K562 (cell line): Measurements from ENCODE around the gene DDIT3. TPM values are rescaled to one million over a fixed set of nuclear protein-coding genes. Genes with fewer than 3 reads are reported as not detected.
A peak's percentile ranks its signal among the peaks of the same experiment; 100 is the strongest.

Experiments
- ATF3 ChIP-seq, 2 experiments: fragments of 450-650 bp in 1 of 2; sonication (generic) in 1 of 2; formaldehyde crosslinking in 1 of 2; IDR thresholded peaks in 1 of 2; conservative IDR thresholded peaks in 1 of 2; 2 replicates each; pipeline versions ENCODE4 v1.6.1 to v1.8.1; 2016 to 2023; ENCODE audit warnings: mild to moderate bottlenecking in 2 of 2, moderate library complexity in 2 of 2, inconsistent platforms in 1 of 2, missing genetic modification reagents in 1 of 2
- MYBL2 ChIP-seq, 2 experiments: fragments of 450-650 bp in 1 of 2; sonication (generic) in 1 of 2; formaldehyde crosslinking in 1 of 2; IDR thresholded peaks; 2 replicates each; pipeline versions ENCODE4 v1.6.1 to v1.8.1; 2017 to 2022; ENCODE audit warnings: borderline replicate concordance in 1 of 2, inconsistent platforms in 1 of 2, low read depth in 1 of 2, mild to moderate bottlenecking in 1 of 2, missing genetic modification reagents in 1 of 2, moderate library complexity in 1 of 2
- ZZZ3 ChIP-seq: fragments of 450-650 bp; IDR thresholded peaks from 2 replicates; pipeline ENCODE4 v1.6.1; 2016; ENCODE audit warnings: antibody characterized with exemption, mild to moderate bottlenecking, moderate library complexity
- polyA plus RNA-seq, 8 experiments: library from polyadenylated mRNA; depleted of rRNA in 4 of 8; stranded (reverse) in 5 of 8; unstranded in 3 of 8; fragments of >200 nt; fragmentation: Nextera tagmentation in 2 of 8; fragmentation: Illumina TruSeq in 1 of 8; extraction: Ambion mirVana in 2 of 8; extraction: Trizol in 1 of 8; gene quantifications; 2 replicates each; pipeline versions ENCODE4 v1.2.1 to v1.2.3, GENCODE V29; 2011 to 2014; ENCODE audit warnings: inconsistent platforms in 1 of 8, missing spikeins in 1 of 8
- total RNA-seq, 7 experiments: library from RNA; depleted of rRNA in 6 of 7; stranded (reverse); fragments of >200 nt in 6 of 7; fragmentation: Illumina TruSeq in 2 of 7; extraction: Trizol in 2 of 7; gene quantifications; 2 replicates each; pipeline versions ENCODE4 v1.2.1 to v1.2.3, GENCODE V29; 2011 to 2021; ENCODE audit warnings: low replicate concordance in 1 of 7
- TF ChIP-seq, protein P1 (sequence below), 2 experiments: fragments of 450-650 bp; formaldehyde crosslinking in 1 of 2; IDR thresholded peaks; 2 replicates each; pipeline versions ENCODE4 v1.4.0 to v1.6.1; 2014 to 2020; ENCODE audit warnings: mild to moderate bottlenecking in 2 of 2, borderline replicate concordance in 1 of 2, low read depth in 1 of 2

DDIT3 gene
- total and polyA plus RNA-seq, 9 of the 15 experiments (the other 6 are each of a cell fraction or from before 2014, with no cell fraction given), result 59.1 to 272 (median 89.9) TPM

DNA sequence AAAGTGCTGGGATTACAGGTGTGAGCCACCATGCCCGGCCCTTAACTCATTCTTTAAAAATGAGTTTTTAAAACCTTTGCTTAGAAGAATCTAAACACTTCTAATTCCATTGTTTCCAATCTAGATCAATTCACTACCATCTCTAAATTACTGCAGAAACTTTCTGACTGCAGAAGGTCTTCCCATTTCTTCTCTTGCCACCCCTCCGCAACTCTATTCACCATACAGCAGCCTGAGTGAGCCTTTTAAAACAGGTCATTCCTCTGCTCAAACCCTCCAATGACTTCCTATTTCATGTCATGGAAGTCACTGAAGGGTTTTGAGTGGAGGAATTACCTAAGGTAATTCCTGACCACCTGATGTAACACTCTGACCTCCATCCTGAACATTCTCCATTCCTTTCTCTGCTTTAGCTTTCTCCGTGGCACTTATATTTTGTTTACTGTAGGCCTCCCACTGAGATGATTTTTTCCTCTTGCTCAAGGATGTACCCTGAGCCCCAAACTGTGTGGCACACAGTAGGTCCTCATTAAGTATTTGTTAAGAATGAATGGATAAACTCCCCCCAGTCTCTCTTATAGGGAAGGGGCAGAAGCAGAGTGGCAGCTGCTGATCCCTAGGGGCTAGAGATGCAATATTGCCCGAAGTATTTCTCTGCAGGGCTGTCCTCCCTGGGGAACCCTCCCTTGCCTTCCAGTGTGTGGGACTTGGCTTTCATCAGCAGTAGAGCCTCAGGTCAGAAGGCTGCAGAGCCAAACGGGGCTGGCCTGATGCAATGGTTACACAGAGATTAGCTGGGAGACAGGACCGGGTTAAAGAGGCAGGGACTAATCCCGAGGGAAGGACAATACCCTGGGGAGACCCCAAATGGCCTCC is 1.2 kb downstream of the DDIT3 start (continued):
- TF ChIP-seq, protein P1, sequence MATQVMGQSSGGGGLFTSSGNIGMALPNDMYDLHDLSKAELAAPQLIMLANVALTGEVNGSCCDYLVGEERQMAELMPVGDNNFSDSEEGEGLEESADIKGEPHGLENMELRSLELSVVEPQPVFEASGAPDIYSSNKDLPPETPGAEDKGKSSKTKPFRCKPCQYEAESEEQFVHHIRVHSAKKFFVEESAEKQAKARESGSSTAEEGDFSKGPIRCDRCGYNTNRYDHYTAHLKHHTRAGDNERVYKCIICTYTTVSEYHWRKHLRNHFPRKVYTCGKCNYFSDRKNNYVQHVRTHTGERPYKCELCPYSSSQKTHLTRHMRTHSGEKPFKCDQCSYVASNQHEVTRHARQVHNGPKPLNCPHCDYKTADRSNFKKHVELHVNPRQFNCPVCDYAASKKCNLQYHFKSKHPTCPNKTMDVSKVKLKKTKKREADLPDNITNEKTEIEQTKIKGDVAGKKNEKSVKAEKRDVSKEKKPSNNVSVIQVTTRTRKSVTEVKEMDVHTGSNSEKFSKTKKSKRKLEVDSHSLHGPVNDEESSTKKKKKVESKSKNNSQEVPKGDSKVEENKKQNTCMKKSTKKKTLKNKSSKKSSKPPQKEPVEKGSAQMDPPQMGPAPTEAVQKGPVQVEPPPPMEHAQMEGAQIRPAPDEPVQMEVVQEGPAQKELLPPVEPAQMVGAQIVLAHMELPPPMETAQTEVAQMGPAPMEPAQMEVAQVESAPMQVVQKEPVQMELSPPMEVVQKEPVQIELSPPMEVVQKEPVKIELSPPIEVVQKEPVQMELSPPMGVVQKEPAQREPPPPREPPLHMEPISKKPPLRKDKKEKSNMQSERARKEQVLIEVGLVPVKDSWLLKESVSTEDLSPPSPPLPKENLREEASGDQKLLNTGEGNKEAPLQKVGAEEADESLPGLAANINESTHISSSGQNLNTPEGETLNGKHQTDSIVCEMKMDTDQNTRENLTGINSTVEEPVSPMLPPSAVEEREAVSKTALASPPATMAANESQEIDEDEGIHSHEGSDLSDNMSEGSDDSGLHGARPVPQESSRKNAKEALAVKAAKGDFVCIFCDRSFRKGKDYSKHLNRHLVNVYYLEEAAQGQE (IDR thresholded peaks at IDR 0.05; ENCODE audit: borderline replicate concordance), result no peak
- TF ChIP-seq, protein P1 (CRISPR knock-in tag; IDR thresholded peaks at IDR 0.05; ENCODE audit: low read depth), result no peak
- 0 out of 2 replicates have a peak, but pooled peaks have one; percentile 9 for TF ChIP-seq ATF3 (IDR thresholded peaks at IDR 0.05)
- TF ChIP-seq ATF3 (CRISPR knock-in tag; conservative IDR thresholded peaks at IDR 0.05), result no peak
- no peak for TF ChIP-seq ZZZ3
- no peak for TF ChIP-seq MYBL2 (IDR thresholded peaks at IDR 0.05; ENCODE audit: low read depth)
- no peak for TF ChIP-seq MYBL2 (CRISPR knock-in tag; IDR thresholded peaks at IDR 0.05; ENCODE audit: borderline replicate concordance)
